Right lobe of liver (tissue), 6 donors: ENCODE data around the gene MGAT4A. TPM values are rescaled to one million over a fixed set of nuclear protein-coding genes. Genes with fewer than 3 reads are reported as not detected.

Experiments
- ATAC-seq, 4 donors: fragments of 200-7000 bp; cut with Tn5 transposase; one replicate each; pipeline ENCODE4 v1.9.1; 2020; ENCODE audit warnings: mild to moderate bottlenecking in 4 of 4, moderate library complexity in 4 of 4
- DNase-seq, 3 donors: peaks; one replicate each; pipeline ENCODE4 v3.0.0-alpha.2; 2020
- H3K27ac ChIP-seq, 3 donors: fragments of 200-600 bp; one replicate each; pipeline ENCODE4 v1.8.0; 2022
- H3K27me3 ChIP-seq, 2 donors: fragments of 200-600 bp; one replicate each; pipeline ENCODE4 v1.8.0; 2022
- H3K36me3 ChIP-seq, 4 donors: fragments of 200-600 bp; sonication (generic) in 1 of 4; one replicate each; pipeline versions ENCODE4 v1.5.1 to v1.8.0; 2017 to 2022; ENCODE audit warnings: control low read depth in 1 of 4
- H3K4me1 ChIP-seq, 4 donors: fragments of 200-600 bp; sonication (generic) in 1 of 4; one replicate each; pipeline versions ENCODE4 v1.5.1 to v1.8.0; 2017 to 2022; ENCODE audit warnings: control low read depth in 1 of 4
- H3K4me3 ChIP-seq, 3 donors: fragments of 200-600 bp; one replicate each; pipeline ENCODE4 v1.8.0; 2022
- H3K9me3 ChIP-seq, 4 donors: fragments of 200-600 bp; sonication (generic) in 1 of 4; one replicate each; pipeline versions ENCODE4 v1.5.1 to v1.8.0; 2017 to 2022; ENCODE audit warnings: control low read depth in 1 of 4
- POLR2A ChIP-seq: fragments of 450-650 bp; IDR thresholded peaks from one replicate; pipeline ENCODE4 v1.6.1; 2017; ENCODE audit warnings: antibody characterized with exemption, mild to moderate bottlenecking
- WGBS: methylation state at CpG from one replicate; pipeline ENCODE4 v1.1.6; 2018; ENCODE audit warnings: low coverage, low lambda C conversion rate; ENCODE audit not compliant: insufficient coverage; ENCODE audit errors: missing lambda C conversion rate; 5-methylcytosine and 5-hydroxymethylcytosine counted together
- intact Hi-C, 2 donors: fragments of 100-400 bp; cut with DNase I; formaldehyde crosslinking; loops; one replicate each; pipeline versions ENCODE4 v1.11.2 to v1.14.1; 2022
- total RNA-seq, 6 experiments: library from RNA; depleted of rRNA in 2 of 6; stranded (reverse); fragments of >200 nt in 2 of 6; fragmentation: NEBNext Ultra II Directional in 3 of 6; extraction: Animal tissue kit (Norgen Biotek cat#: 25700) in 3 of 6; gene quantifications; one replicate each; pipeline versions ENCODE4 v1.1.0 to v1.2.4, GENCODE V29; 2016 to 2023
- TF ChIP-seq, protein P1 (sequence below), 4 donors: fragments of 200-600 bp in 3 of 4; fragments of 450-650 bp in 1 of 4; IDR thresholded peaks; one replicate each; pipeline versions ENCODE4 v1.5.1 to v1.8.0; 2016 to 2022; ENCODE audit warnings: antibody characterized with exemption in 4 of 4, mild to moderate bottlenecking in 2 of 4
- donor health status: DM: no; HTN: yes; CAD: no.
- donor health status: DM: no; HTN: no; CAD: no.
- donor health status: DM: no; HTN: no; CAD: no.
- donor health status: DM: no; HTN: yes; CAD: no.
- donor health status: DM: no; HTN: yes; CAD: no.

Gene MGAT4A
- total RNA-seq, 6 experiments from 2014 or later, result 7.8 to 16.0 (median 11.7) TPM

- no peak overlapping the region for H3K27ac ChIP-seq
- intact Hi-C loops, result no loop called here
- 84% methylated on average over 5 of the region's 5 CpGs for WGBS
- no peaks in the 10 kb centered on the region for H3K36me3 ChIP-seq
- TF ChIP-seq POLR2A, result no peak
- TF ChIP-seq, protein P1, sequence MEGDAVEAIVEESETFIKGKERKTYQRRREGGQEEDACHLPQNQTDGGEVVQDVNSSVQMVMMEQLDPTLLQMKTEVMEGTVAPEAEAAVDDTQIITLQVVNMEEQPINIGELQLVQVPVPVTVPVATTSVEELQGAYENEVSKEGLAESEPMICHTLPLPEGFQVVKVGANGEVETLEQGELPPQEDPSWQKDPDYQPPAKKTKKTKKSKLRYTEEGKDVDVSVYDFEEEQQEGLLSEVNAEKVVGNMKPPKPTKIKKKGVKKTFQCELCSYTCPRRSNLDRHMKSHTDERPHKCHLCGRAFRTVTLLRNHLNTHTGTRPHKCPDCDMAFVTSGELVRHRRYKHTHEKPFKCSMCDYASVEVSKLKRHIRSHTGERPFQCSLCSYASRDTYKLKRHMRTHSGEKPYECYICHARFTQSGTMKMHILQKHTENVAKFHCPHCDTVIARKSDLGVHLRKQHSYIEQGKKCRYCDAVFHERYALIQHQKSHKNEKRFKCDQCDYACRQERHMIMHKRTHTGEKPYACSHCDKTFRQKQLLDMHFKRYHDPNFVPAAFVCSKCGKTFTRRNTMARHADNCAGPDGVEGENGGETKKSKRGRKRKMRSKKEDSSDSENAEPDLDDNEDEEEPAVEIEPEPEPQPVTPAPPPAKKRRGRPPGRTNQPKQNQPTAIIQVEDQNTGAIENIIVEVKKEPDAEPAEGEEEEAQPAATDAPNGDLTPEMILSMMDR (IDR thresholded peaks at IDR 0.05), result no peak
- H3K4me1 ChIP-seq, result no peaks in the 10 kb centered on the region
- H3K27me3 ChIP-seq, result no peaks in the 10 kb centered on the region
- no peaks in the 10 kb centered on the region for H3K9me3 ChIP-seq
- DNase-seq, result no peak
- ATAC-seq, result no peak
- H3K4me3 ChIP-seq, result no peak overlapping the region
Measured at GRCh38 chr2:98716786-98717185, 14.1 kb downstream of the MGAT4A start.

DNA sequence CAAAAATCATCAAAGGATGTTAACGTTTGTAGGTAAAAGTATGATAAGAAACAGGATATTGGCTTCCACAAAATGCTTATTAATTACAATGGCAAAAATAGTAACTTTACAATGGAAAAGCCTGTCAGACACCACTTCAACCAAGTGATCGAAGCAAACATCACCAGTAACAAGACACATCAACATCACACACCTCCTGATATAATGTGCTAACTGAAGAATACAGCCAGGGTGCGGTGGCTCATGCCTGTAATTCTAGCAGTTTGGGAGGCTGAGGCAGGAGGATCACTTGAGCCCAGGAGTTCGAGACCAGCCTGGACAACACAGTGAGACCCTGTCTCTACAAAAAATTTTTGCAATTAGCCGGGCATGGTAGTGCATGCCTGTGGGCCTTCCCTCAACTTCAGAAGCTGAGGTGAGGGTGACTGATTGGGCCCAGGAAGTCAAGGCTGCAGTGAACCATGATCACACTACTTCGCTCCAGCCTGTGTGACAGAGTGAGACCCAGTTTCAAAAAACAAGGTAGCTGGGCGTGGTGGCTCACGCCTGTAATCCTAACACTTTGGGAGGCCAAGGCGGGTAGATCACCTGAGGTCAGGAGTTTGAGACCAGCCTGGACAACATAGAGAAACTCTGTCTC, 15.0 kb downstream of the MGAT4A start:
- no peak overlapping the region for H3K4me3 ChIP-seq
- H3K36me3 ChIP-seq, result no peaks in the 10 kb centered on the region
- 75% methylated on average over 5 of the region's 9 CpGs for WGBS
- TF ChIP-seq POLR2A, result no peak
- H3K27me3 ChIP-seq, result no peaks in the 10 kb centered on the region
- ATAC-seq (no peak), DNase-seq (no peak)
- H3K9me3 ChIP-seq, result no peaks in the 10 kb centered on the region
- no peaks in the 10 kb centered on the region for H3K4me1 ChIP-seq
- intact Hi-C loops, result no loop called here
- no peak overlapping the region for H3K27ac ChIP-seq

DNA sequence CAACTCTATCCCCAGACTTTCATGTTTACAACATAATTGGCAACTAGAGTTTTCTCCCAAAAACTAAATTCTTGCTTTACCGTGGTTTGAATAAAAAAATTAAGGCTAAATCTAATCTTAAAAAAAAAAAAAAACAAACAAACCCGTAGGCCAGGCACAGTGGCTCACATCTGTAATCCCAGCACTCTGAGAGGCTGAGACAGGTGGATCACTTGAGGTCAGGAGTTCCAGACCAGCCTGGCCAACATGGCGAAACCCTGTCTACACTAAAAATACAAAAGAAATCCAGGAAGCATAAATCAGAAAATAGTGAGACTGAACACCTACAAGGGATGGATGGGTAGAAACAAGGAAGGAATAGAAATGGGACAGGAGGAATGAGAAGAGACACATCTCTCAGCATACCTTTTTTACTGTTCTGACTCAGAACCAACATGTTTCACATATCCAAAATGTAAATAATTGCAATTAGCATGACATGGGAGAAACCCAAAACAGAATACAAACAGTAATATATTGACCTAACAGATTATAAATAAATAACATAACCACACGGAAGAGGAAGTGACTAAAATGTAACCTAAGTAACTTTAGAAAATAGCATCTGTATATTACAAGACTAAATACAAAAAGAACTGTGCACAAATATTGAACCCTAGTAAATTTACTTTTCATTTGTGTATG, 17.5 kb downstream of the MGAT4A start:
- WGBS, result 60% methylated on average over 4 of the region's 4 CpGs
- intact Hi-C loops, result no loop called here
- ATAC-seq (no peak), DNase-seq (no peak)
- H3K36me3 ChIP-seq, result no peaks in the 10 kb centered on the region
- no peaks in the 10 kb centered on the region for H3K27me3 ChIP-seq
- TF ChIP-seq, protein P1 (IDR thresholded peaks at IDR 0.05), result no peak
- no peak for TF ChIP-seq POLR2A
- H3K4me3 ChIP-seq, result no peak overlapping the region
- H3K4me1 ChIP-seq, result peaks cover 0 to 17% (median 10%) of the 10 kb centered on the region in 4 donors
- H3K9me3 ChIP-seq, result no peaks in the 10 kb centered on the region
- H3K27ac ChIP-seq, result no peak overlapping the region

- WGBS, result 93% methylated on average over 3 of the region's 3 CpGs
- Histone ChIP-seq H3K27me3 (no peaks in the 10 kb centered on the region), H3K36me3 (no peaks in the 10 kb centered on the region), H3K4me3 (no peak overlapping the region), H3K27ac (no peak overlapping the region), H3K9me3 (no peaks in the 10 kb centered on the region), H3K4me1 (peaks cover 0 to 17% (median 10%) of the 10 kb centered on the region in 4 donors)
- intact Hi-C loops, result no loop called here
- no peak for DNase-seq
- no peak for ATAC-seq
- TF ChIP-seq, protein P1 (IDR thresholded peaks at IDR 0.05), result no peak
- TF ChIP-seq POLR2A, result no peak
Measured at GRCh38 chr2:98712145-98712544, 18.8 kb downstream of the MGAT4A start.

GRCh38 chr2:98711506-98711905, 19.4 kb downstream of the MGAT4A start:
- Histone ChIP-seq H3K4me3 (no peak overlapping the region), H3K36me3 (no peaks in the 10 kb centered on the region), H3K27ac (no peak overlapping the region), H3K9me3 (no peaks in the 10 kb centered on the region), H3K4me1 (peaks cover 0 to 17% (median 10%) of the 10 kb centered on the region in 4 donors), H3K27me3 (no peaks in the 10 kb centered on the region)
- DNase-seq (no peak), ATAC-seq (no peak)
- no peak for TF ChIP-seq POLR2A
- TF ChIP-seq, protein P1 (IDR thresholded peaks at IDR 0.05), result no peak
- 75% methylated on average over 3 of the region's 3 CpGs for WGBS
- intact Hi-C loops, result no loop called here
